GM23338 (cell line): Measurements from ENCODE around the gene CTNNA3.

ENCODE experiments used
- POLR2AphosphoS5 ChIP-seq: IDR thresholded peaks from 2 replicates; pipeline ENCODE4 v1.6.1; 2016; ENCODE audit warnings: antibody characterized with exemption, low read depth
- ZNF114 ChIP-seq: fragments of 250-450 bp; sonication (Bioruptor Pico); IDR thresholded peaks from 2 replicates; pipeline ENCODE4 v1.5.0; 2020; ENCODE audit warnings: mild to moderate bottlenecking, moderate library complexity
- TF ChIP-seq, protein P1 (sequence below), 2 experiments: fragments of 200-600 bp in 1 of 2; sonication (generic) in 1 of 2; conservative IDR thresholded peaks; 2 replicates each; pipeline versions ENCODE4 v1.5.1 to v1.6.1; 2016 to 2017; ENCODE audit warnings: antibody characterized with exemption in 2 of 2, low read depth in 2 of 2, mild to moderate bottlenecking in 2 of 2, moderate library complexity in 1 of 2

GRCh38 chr10:66782144-66782543 lies 913.9 kb downstream of the CTNNA3 start:
- TF ChIP-seq, protein P1, sequence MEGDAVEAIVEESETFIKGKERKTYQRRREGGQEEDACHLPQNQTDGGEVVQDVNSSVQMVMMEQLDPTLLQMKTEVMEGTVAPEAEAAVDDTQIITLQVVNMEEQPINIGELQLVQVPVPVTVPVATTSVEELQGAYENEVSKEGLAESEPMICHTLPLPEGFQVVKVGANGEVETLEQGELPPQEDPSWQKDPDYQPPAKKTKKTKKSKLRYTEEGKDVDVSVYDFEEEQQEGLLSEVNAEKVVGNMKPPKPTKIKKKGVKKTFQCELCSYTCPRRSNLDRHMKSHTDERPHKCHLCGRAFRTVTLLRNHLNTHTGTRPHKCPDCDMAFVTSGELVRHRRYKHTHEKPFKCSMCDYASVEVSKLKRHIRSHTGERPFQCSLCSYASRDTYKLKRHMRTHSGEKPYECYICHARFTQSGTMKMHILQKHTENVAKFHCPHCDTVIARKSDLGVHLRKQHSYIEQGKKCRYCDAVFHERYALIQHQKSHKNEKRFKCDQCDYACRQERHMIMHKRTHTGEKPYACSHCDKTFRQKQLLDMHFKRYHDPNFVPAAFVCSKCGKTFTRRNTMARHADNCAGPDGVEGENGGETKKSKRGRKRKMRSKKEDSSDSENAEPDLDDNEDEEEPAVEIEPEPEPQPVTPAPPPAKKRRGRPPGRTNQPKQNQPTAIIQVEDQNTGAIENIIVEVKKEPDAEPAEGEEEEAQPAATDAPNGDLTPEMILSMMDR (conservative IDR thresholded peaks at IDR 0.05; ENCODE audit: low read depth in 2 of 2), result no peak
- TF ChIP-seq POLR2AphosphoS5 (no peak), ZNF114 (CRISPR knock-in tag) (no peak)
